Suppressor macrophage treated with lipopolysaccharide for 1 hour (primary cell): ENCODE data around the gene VPS41.

Source experiments
- DNase-seq, 3 donors: peaks; one replicate each; pipeline ENCODE4 v3.0.0-alpha.2; 2020 to 2022

VPS41 gene

GRCh38 chr7:38851321-38851720 lies 57.7 kb downstream of the VPS41 start:
- DNase-seq: no peak

GRCh38 chr7:38846280-38846679 lies 62.7 kb downstream of the VPS41 start:
- DNase-seq: peak in 1 of 3 donors; percentile 5

GRCh38 chr7:38844952-38845563 lies 63.9 kb downstream of the VPS41 start:
- no peak for DNase-seq

- DNase-seq: no peak
Measured at GRCh38 chr7:38842746-38843145, 66.2 kb downstream of the VPS41 start.

- DNase-seq: no peak
Measured at GRCh38 chr7:38840736-38841460, 68.1 kb downstream of the VPS41 start.

- no peak for DNase-seq
Measured at GRCh38 chr7:38839851-38840250, 69.1 kb downstream of the VPS41 start.

GRCh38 chr7:38838725-38839385 lies 70.1 kb downstream of the VPS41 start:
- DNase-seq: no peak

- no peak for DNase-seq
Measured at GRCh38 chr7:38834357-38834756, 74.6 kb downstream of the VPS41 start.

- no peak for DNase-seq
Measured at GRCh38 chr7:38833329-38833728, 75.7 kb downstream of the VPS41 start.

GRCh38 chr7:38831259-38831996 lies 77.6 kb downstream of the VPS41 start:
- DNase-seq: no peak

- DNase-seq: no peak
Measured at GRCh38 chr7:38830826-38831225, 78.2 kb downstream of the VPS41 start.

GRCh38 chr7:38829488-38830165 lies 79.4 kb downstream of the VPS41 start:
- DNase-seq: no peak

GRCh38 chr7:38828026-38828425 lies 81.0 kb downstream of the VPS41 start:
- no peak for DNase-seq

GRCh38 chr7:38825721-38826440 lies 83.1 kb downstream of the VPS41 start:
- no peak for DNase-seq

GRCh38 chr7:38824948-38825347 lies 84.0 kb downstream of the VPS41 start:
- no peak for DNase-seq

- no peak for DNase-seq
Measured at GRCh38 chr7:38822549-38822948, 86.4 kb downstream of the VPS41 start.

- DNase-seq: no peak
Measured at GRCh38 chr7:38820571-38820970, 88.4 kb downstream of the VPS41 start.

GRCh38 chr7:38819463-38819862 lies 89.5 kb downstream of the VPS41 start:
- peak; percentile 9 to 24 (median 17) for DNase-seq

- DNase-seq: no peak
Measured at GRCh38 chr7:38817526-38817925, 91.5 kb downstream of the VPS41 start.

GRCh38 chr7:38813768-38814167 lies 95.2 kb downstream of the VPS41 start:
- no peak for DNase-seq

GRCh38 chr7:38806912-38807311 lies 102.1 kb downstream of the VPS41 start:
- DNase-seq: no peak

GRCh38 chr7:38801786-38802185 lies 107.2 kb downstream of the VPS41 start:
- no peak for DNase-seq
